NCI-H2227 (cell line): Measurements from ENCODE around the gene PACS1.

Experiments
- DNase-seq: peaks from one replicate; lab custom pipeline; 2025; ENCODE audit not compliant: unreplicated experiment; lab: John Stamatoyannopoulos, UW

The PACS1 gene

GRCh38 chr11:66050581-66051231 lies 19.4 kb upstream of the PACS1 start:
- peak; percentile 42 for DNase-seq

GRCh38 chr11:66051371-66051765 lies 18.7 kb upstream of the PACS1 start:
- DNase-seq, result peak; percentile 54

DNA sequence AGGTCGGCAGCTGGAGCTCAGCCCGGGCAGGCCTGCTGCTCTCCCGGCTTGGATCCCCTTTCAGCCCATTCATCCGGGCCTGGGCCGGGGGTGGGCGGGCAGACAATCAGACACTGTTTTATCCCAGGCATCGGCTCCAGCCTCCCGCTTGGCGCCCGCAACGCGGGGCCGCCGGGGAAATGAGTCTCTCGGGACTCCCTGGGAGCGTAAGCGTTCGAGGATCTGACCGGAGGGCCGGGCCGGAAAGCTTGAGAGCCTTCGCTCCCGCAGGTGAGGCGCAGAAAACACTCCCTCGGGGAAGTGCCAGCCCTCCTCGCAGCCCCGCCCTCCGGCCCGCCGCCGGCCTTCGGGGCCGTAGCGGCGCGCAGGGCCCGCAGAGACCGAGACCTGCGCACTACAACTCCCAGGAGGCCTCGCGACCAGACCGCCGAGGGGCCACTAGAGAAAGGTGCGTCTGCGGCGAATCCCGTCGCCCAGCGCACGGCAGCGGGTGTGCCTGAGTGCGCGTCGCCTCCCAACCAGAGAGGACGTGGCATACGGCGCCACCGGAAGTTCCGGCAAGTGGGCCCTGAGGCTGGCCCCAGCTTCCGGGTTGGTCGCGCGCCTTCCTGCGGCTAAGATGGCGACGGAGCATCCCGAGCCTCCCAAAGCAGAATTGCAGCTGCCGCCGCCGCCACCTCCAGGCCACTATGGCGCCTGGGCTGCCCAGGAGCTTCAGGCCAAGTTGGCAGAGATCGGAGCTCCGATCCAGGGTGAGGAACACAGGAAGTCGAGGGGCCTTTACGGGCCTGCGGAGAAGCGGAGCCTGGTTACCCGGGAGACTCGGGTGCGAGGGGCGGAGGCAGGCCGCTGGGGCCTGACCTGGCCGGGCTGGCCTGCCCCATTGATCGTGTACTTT lies 18.1 kb upstream of the PACS1 start, which contains the start of gene SF3B2:
TSS of gene SF3B2 (plus strand) at position 599 of the 898 bp plus-strand sequence. CDS start at position 620, 21 bp downstream.
- peak; percentile 99 for DNase-seq

GRCh38 chr11:66052664-66052982 lies 17.4 kb upstream of the PACS1 start:
- DNase-seq, result no peak

- no peak for DNase-seq
Observed at GRCh38 chr11:66055021-66055420, 15.1 kb upstream of the PACS1 start.

DNA sequence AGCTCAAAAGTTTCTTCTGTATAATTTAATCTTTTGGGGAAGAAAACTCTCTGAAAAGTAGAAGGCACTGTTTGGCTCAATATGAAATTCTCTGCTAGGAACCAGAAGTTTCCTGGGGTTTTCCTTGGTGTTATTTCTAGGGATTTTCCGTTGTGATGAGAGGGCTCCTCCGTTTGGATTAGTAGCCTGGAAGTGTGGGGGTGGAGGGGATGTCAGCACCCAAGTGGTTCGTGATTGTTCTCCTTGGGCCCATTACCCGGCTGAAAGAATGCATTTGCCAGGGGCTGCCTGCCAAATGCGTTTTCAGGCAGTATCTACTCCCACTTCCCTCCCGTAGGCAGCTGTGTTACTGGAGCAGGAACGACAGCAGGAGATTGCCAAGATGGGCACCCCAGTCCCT lies 13.6 kb upstream of the PACS1 start:
- no peak for DNase-seq

- DNase-seq, result no peak
Observed at GRCh38 chr11:66059966-66060680, 9.9 kb upstream of the PACS1 start.

- DNase-seq, result no peak
Observed at GRCh38 chr11:66061268-66061667, 8.8 kb upstream of the PACS1 start.

- DNase-seq, result no peak
Observed at GRCh38 chr11:66062408-66062807, 7.7 kb upstream of the PACS1 start.

- no peak for DNase-seq
Observed at GRCh38 chr11:66063900-66064299, 6.2 kb upstream of the PACS1 start.

- no peak for DNase-seq
Observed at GRCh38 chr11:66064571-66064970, 5.5 kb upstream of the PACS1 start.

DNA sequence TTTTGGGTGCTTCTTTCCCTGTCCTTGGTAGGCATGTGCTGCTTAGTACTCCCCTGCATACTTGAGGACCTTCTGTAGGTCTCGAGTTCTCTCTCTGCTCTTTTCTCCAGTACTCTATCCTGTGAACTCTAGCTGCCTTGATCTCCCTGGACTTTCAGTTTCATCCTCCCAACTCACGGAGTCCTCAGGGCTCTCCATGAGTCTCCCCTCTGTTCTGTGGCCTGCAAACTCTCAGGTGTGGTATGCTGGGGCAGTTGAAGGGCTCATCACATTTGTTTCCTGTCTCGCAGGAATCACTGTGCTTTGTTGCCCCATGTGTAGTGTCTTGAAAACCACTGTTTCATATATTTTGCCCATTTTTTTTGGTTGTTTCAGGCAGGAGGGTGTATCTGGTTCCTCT lies 3.3 kb upstream of the PACS1 start:
- no peak for DNase-seq

DNA sequence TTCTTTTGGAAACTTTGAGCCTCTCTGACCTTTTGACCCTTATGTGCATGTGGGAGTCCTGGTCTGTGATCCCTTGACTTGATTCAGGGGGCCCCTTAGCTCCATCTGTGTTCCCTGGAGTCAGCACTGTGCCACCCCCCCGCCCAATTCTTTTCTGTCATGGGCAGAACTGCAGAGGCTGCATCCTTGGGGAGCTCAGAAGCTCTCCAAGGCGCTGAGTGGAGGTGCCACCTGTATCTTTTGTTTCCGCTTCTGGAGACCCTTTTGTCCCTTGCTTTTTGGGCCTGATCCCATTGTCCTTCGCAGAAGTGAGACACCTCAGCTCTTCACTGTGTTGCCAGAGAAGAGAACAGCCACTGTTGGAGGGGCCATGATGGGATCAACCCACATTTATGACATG lies 2.4 kb upstream of the PACS1 start:
- no peak for DNase-seq

DNA sequence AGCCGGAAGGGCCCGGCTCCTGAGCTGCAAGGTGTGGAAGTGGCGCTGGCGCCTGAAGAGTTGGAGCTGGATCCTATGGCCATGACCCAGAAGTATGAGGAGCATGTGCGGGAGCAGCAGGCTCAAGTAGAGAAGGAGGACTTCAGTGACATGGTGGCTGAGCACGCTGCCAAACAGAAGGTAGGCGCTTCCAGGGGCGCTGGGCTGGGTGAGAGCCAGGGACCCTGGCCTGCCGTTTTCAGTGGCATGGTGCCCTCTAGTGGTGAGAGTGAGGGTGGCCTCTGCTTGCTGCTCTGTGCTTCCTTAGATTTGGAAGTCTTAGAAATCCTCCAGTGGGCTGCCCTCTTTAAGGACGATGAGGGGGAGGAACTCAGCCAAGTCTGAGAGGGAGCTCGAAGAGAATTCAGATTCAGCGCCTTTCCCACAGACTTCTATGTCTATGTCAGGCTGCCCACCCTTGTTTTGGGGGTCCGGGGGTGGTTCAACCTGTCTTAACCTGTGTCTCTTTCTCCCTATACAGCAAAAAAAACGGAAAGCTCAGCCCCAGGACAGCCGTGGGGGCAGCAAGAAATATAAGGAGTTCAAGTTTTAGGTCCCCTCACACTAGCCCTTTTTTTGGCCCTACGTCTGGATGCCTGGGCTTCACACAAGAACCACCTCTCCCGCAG lies 1.8 kb upstream of the PACS1 start:
- peak; percentile 87 for DNase-seq

DNA sequence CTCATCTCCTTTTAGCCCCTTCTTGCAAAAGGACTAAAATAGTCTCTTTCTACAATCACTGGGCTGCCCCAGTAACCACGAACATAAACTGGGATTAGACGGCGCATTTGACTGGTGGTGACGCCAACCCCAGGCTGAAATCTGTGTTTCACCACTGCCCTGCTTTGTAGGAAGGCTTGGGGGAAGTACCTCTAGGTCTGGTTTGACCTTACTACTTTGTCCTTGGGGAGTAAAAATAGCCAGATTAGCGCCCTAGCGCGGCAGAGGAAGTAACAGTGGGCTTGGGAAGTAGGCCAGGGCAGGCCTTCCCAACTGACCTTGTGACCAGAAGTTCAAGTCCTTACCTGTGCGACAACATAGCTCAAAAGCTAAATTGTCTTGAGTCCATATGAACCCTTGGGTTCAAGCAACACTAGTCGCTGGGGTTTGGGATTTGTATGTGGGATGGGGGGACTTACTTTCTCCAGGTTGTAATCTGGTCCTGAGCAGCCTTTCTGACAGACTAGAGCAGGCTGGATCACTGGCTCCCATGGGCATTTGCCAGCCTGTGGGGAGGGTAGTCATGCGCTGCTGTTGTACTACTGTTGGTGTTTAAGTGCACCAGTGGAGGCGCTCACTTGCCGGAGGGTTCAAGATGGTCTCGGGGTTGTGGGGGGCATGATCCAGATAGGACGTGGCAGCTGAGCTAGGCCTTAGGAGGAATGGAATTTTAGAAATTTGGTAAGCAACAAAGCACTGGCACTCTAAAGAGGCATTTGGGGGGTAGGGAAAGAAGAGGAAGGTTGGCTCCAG lies 953 bp upstream of the PACS1 start:
- DNase-seq, result peak; percentile 37

DNA sequence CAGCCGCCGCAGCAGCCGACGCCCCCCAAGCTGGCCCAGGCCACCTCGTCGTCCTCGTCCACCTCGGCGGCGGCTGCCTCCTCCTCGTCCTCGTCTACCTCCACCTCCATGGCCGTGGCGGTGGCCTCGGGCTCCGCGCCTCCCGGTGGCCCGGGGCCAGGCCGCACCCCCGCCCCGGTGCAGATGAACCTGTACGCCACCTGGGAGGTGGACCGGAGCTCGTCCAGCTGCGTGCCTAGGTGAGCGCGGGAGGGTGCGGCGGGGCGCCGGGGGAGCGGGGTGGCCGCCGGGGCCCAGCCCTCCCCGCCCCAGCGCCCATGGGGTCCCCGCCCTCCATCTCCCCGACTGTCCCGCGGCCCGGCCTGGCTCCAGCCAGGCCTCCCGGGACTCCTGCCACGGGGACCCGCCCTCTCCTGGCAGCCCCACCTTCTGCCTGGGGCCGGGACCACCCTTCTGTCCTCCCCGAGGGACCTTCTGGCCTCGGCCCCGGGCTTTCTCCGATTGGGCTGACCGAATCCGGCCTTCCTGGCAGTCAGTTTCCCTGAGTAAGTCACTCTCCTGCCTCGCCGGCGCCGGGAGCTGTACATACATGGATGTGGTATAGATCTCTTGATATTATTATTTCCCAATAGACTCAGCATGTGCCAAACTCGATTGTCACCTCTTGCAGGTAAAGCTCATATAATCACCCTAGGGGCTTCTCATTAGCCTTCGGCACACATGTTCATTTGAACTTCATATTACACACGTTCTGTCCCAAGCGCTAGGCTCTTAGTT lies 720 bp downstream of the PACS1 start:
- DNase-seq, result peak; percentile 58

DNA sequence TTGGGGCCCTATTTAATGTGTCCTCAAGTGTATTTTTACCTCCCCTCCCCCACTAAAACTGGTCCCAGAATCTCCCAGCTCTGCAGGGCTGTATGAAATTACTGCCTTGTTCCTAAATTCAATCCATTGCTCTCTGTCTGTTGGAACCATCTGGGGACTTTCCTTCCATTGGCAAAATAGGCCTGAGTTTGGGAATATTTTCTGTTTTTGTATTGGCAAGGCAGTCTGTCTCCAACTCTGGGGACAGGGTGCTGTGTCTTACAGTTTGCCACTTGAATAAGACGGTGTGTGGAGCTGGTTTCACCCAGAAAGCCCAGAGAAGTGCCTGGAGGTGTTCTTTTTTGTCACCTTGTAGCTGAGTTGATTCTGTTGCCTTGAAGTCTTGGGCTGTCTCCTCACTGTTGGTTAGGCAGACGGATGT lies 1.3 kb downstream of the PACS1 start:
- no peak for DNase-seq

- DNase-seq, result no peak
Observed at GRCh38 chr11:66072081-66072480, 2.0 kb downstream of the PACS1 start.

GRCh38 chr11:66072518-66072917 lies 2.4 kb downstream of the PACS1 start:
- no peak for DNase-seq

DNA sequence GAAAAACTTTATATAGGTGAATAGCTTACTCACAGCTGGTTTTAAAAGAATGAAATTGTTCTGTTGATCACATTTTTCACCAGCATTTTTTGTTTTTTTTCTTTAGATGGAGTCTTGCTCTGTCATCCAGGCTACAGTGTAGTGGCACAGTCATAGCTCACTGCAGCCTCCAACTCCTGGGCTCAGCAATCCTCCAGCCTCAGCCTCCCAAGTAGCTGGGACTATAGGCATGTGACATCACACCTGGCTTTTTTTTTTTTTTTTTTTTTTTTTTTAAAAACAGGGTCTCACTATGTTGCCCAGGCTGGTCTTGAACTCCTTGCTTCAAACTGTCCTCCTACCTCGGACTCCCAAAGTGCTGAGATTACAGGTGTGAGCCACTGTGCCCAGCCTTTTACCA lies 3.6 kb downstream of the PACS1 start:
- no peak for DNase-seq
